ENCODE measurements around the gene PCSK9.

PCSK9 gene

DNA sequence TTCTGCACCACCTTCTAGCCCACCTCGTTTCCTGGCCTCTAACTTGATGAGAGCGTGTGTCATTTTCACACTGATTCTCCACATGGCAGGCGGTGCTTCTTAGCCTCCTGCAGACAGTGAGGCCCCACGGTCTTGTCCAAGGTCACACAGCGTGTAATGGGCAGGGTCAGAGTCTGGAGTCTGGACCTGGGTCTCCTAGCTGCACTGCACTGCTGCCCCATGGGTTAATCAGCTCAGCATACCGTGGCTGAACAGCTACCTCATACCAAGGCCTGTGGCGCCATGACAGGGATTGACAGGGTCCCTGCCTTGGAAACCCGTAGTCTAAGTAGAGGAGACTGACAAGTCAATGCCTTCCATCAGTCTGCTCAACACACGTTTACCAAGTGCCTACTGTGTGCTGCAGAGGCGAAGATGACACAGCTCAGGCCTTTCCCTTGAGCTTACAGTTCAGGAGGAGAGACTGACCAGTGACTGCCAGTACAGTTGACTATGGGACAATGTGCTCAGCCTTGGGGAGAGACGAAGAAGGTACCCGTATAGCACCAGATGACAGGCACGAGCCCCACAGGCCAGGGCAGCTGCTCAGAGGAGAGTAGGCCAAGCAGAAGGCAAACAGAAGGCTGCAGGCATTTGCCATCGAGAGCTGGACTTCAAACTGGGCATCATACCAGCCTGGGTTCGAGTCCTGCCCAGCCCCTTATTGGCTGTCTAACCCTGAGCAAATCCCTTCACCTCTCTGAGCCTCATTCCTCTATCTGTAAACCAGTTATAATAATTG lies 5.5 kb downstream of the PCSK9 start:
- DNase-seq = no peak

DNA sequence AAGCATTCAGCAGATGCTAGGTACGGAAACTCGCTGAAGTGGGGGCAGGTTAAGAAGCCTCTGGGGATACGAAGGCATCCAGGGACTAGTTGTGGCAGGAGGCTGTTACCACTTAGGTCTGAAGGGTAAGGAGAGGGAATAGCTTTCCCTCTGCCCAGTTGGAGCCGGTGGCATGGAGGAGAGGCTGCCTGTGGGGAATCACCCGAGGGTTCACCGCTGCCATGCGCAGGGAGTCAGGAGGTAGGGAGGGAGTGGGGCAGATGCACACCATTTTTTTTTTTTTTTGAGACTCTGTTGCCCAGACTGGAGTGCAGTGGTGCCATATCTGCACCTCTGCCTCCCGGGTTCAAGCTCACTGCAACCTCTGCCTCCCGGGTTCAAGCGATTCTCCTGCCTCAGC lies 6.1 kb downstream of the PCSK9 start:
- no peak for DNase-seq

DNA sequence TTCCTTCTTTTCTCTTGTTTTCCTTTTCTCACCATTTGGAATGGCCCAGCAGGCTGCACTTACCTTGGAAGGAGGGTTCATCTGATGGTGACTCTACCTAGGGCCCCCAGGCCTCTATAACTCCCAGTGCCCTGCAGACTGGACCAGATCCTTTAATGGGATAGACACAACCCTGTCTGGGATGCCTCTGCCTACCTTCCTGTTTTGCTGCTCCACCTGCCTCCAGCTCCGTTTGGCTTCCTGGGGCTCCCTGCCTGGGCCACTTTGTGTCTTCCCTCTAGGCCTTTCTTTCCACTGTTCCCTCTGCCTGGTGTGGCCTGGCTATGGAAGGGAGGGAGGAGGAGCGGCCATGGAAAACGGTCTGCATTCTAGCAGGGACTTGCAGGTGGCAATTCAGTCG lies 7.5 kb downstream of the PCSK9 start:
- DNase-seq = no peak

DNA sequence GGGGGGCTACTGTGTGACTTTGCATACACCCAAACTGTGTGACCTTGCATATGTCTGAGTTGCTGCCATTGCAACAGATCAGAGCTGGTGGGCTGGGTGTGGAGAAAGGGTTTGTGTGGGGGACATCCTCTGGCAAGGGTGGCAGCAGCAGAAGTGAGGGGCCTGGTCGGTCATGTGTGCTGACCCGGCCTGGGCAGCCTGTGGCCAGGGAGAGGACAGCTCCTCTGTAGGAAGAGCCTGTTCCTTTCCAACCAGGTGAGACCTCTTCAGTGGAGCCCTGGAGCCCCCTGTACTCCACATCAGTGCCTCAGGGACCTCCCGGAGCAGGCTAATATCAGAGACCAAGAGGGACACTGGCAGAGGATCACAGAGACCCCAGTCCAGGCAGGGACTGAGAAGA lies 8.3 kb downstream of the PCSK9 start:
- no peak for DNase-seq

DNA sequence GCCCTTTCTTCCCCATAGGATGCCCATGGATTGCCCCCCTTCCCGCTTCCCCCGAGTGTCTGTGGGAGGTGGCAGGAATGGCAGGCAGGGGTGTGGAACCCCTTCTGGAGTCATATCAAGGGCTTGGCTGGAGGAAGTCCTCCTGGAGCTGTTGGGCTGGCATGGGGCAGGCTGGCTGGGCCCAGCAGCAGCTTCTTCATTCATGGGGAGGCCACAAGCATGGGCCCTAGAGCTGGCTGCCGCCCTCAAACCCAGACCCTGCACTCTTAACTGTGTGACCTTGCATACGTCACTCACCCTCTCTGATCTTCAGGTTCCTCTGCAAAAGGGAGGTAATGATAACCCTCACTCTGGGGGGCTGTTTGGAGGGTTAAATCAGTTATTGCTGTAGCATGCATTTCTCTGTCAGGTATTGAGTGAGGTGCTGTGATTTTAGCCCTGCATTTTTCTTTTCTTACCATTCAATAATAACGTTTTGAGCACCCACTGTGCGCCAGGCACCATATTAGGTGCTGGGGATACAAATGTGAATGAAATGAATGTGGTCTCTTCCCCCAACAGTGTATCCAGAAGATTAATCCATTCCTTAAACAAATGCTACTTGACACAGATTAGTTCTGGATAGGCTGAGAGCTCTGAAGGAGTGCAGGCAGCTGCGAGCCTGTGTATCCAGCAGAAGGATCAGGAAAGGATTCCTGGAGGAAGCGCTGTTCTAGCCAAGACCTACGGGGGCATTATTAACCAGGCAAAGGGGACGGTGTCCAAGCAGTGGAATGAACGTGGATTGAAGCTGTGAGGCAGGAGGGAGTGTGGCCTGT lies 9.3 kb downstream of the PCSK9 start:
- no peak for DNase-seq

DNA sequence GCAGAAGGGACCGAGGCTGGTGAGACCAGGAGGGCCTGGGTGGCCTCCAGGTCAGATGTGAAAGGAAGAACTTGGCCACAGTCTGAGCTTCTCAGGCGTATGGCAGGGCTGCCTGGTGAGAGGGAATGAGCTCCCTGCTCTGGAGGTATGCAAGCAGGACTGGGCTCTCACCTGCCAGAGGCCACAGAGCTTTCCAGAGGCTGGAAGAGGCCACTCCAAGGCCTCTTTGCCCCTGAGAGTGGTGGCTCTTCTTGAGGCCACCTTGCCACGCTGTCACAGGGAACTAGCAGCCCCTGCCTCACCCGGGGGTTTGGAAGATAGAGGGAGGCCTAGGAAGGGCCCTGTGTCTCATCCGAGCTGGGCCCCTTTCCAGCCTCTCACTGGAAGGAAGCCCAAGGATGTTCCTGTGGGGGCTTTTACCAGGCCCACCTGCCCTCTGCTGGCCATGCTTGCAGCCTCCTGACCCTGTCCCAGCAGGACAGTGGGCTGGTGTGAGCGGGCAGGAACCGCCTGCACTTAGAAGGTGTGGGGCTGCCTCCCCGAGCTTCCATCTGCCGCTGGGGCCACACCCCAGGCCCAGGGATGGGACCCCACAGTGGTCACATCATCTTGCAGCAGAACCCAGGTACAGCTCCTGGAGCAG lies 10.0 kb downstream of the PCSK9 start:
- no peak for DNase-seq

DNA sequence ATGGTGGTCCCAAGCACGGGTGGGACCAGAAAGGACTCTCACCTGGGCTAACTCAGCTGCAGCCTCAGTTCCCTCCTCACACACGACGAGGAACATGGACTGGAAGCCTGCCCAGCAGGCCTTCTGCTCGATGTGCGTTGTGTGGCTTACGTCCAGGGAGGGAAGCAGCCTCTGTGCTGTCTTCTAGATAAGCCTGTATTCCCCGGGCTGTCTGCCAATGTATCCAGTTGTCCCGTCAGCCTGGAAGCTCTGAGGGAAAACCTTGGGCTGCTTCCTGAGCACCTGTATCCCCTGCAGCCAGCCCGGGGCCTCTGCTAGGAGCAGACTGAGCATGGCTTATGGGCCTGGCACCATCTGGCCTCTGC lies 10.5 kb downstream of the PCSK9 start:
- DNase-seq = no peak

DNA sequence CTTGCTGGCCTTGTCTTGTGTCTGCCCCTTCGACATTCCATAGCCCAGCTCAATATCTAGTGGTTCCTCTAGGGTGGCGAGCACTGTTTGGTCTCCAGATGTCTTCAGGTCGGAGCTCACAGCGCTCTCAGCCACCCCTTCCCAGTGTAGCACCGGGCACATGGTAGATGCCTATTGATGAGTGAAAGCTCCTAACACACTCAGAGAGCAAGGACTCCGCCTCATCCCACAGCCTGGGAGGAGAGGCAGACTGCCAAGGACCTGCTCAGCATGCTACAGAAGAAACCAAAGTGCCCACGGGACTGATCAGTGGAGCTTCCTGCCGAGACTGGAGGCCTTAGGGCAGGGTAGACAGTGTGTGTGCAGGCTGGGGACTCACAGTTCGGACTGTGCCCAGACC lies 10.9 kb downstream of the PCSK9 start:
- no peak for DNase-seq

DNA sequence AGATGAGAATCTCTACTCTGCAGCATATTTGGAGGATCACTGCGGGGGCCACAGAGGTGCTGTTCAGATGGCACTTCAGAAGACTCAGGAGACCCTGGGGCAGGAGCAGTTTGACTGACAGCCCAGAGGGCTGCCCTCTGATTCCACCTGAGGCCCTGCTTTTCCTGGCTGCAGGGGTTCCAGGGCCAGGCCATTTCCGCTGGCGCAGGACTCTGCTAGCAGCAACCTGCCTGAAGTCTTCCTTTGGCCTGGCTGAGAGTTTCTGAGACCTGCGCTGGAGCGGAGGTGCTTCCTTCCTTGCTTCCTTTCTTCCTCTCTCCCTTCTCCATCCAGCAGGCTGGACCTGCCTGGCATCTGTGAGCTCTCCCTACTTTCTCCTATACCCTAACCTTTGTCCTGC lies 11.8 kb downstream of the PCSK9 start:
- DNase-seq = no peak

DNA sequence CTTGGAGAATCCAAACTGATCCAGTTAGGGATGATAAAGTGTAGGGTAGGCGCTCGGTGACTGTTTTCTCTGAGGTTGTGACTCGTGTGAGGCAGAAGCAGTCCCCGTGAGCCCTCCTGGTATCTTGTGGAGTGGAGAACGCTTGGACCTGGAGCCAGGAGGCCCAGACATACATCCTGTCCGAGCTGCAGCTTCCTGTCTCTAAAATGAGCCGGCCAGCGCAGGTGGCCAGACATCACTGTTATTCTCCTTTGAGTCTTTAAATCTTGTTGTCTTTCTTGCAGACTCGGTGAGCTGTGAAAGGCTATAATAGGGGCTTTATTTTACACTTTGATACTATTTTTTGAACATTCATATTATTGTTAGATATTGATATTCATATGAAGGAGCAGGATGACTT lies 12.3 kb downstream of the PCSK9 start:
- DNase-seq = no peak

DNA sequence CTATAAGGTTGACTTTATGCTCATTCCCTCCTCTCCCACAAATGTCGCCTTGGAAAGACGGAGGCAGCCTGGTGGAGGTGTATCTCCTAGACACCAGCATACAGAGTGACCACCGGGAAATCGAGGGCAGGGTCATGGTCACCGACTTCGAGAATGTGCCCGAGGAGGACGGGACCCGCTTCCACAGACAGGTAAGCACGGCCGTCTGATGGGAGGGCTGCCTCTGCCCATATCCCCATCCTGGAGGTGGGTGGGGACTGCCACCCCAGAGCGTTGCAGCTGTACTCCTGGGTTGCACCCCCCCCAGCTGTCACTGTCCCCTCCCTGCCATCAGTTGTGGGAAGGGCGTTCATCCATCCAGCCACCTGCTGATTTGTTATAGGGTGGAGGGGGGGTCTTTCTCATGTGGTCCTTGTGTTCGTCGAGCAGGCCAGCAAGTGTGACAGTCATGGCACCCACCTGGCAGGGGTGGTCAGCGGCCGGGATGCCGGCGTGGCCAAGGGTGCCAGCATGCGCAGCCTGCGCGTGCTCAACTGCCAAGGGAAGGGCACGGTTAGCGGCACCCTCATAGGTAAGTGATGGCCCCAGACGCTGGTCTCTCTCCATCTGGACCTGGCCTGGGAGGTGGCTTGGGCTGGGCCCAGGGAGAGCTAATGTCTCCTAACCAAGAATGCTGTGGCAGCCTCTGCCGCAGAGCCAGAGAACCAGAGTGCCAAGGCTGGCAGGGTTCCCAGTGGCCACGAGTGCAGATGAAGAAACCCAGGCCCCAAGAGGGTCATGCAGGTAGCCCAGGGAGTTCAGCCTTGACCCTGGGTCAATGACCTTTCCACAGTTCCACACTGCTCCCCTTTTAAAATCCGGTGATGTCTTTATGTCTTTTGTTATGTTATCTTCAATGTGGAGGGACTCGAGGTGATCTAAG lies 13.1 kb downstream of the PCSK9 start:
- no peak for DNase-seq

DNA sequence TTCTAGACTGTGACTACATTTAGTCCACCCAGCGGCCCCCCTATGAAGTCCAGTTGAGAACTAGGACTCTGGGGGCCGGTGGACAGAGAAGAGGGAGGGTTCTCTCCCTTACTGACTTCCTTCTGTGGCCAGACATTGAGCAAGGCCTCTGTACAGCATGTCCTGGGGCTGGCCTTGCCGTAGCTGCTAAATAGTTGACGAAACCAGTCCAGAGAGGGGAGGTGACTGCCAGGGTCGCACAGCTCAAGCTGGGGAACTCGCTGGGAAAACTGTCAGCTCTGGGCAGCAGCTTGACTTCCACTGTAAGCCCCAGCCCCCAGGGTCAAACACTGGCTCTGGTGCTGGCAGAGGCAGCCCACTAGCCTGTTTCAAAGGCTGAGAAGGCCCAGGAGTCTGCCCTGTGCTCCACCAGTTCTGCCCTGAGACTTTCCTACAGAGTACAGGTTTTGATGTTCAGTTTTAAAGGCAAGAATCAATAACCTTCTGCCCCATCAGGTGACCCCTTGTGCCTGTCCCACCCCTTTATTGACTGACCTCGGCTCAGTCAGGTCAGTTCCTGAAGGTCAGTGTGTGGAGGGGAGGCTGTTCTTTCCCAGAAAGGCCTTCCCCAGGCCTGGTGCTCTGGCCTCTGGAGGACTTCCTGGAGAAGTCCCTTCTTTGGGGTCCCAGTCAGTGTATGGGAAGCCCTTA lies 14.1 kb downstream of the PCSK9 start:
- DNase-seq = no peak

DNA sequence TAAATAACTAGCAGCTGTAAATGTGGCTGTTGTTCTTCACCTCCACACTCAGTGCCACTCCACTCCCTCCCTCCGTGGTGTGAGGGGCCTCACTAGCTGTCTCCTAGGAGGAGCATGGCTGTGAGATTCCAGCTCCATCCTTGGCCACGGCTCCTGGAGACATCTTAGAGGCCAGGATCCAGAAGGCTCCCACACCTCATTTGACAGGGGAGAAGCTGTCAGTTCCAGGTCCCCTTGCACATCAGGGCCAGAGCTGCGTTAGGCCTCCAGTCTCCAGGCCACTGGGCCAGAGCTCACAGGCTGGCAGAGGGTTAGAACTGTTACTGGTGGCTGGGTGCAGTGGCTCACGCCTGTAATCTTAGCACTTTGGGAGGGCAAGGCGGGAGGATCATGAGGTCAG lies 15.0 kb downstream of the PCSK9 start:
- no peak for DNase-seq

DNA sequence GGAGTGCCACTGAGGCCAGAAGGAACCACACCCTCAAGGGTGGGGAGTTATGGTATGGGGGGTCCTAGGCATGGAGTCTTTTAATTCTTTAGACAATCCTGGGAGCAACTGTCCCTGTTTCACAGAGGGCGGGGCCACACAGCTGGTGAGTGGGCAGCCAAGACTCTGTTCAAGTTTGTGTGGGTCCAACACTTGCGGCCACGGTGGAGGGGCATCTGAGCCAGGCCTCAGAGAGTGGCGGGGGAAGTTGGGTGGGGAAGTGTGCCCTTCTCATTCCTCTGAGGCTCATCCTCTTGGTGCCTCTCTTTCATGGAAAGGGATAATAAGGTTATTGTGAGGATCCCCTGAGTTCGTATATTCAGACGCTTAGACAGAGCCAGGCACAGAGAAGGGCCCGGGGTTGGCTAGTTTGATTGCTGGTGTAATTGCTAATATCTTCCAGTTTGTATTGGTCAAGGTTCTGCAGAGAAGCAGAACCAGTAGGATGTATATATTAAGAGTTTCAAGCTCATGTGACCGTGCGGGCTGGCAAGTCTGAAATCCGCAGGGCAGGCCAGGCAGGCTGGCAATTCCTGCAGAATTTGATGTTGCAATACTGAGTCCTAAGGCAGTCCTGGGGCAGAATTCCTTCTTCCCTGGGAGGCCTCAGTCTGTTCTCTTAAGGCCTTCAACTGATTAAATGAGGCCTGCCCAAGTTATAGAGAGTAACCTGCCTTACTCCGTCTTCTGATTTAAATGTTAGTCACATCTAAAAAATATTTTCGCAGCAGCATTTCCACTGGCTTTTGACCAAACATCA lies 15.9 kb downstream of the PCSK9 start:
- DNase-seq = no peak

DNA sequence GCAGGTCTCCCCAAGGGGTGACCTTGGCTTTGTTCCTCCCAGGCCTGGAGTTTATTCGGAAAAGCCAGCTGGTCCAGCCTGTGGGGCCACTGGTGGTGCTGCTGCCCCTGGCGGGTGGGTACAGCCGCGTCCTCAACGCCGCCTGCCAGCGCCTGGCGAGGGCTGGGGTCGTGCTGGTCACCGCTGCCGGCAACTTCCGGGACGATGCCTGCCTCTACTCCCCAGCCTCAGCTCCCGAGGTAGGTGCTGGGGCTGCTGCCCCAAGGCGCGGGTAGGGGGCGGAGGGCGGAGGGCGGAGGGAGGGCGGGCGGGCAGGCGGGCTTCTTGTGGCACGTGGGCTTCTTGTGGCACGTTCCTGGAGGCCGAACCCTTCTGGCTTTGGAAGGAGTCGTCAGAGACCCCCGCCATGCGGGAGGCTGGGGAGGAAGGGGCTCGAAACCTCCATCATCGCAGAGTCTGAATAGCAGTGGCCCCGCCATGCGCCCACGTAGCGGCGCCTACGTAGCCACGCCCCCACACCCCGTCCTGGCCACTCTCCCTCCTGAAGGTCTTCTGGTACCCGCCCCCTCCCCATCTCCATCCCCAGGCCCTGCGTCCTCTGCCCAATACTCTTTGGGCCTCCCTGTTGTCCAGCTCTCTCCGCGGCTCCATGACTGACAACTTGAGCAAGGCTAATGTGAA lies 16.7 kb downstream of the PCSK9 start:
- DNase-seq = no peak

DNA sequence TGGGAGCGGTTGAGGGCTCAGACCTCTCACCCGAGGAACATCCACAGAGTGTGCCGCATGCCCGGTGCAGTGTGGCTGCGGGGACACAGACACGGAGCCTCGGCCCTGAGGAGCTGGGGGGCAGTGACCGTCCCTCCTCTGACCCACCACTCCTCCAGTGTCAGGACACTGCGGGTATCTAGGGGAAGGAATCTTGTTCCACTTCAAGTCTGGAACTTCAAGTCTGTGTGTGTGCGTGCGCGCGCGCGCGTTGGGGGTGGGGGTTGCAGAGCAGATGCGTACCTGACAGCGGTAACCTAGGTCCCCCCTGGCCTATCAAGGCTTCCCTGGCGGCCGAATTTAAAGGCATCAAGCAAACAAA lies 17.3 kb downstream of the PCSK9 start:
- no peak for DNase-seq

DNA sequence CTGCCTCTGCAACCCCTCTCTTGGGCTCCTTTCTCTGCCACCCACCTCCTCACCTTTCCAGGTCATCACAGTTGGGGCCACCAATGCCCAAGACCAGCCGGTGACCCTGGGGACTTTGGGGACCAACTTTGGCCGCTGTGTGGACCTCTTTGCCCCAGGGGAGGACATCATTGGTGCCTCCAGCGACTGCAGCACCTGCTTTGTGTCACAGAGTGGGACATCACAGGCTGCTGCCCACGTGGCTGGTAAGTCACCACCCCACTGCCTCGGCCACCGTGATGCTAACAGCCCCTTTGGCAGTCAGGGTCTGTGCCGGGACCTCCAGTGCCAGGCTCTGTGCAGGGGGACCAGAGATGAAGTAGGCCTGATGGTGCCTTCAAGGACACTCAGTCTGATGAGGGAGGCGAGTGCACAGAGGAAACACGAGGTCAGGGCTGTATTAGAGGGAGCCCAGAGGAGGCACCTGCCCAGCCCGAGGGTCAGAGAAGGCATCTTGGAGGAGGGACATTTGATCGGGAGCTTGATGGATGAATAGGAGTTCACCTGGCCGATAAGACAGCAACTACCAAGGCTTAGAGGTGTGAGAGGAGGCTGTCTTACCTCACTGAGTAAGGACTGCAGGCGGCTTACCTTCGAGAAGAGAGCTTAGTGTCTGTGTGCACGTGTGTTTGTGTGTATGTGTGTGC lies 18.1 kb downstream of the PCSK9 start:
- no peak for DNase-seq

DNA sequence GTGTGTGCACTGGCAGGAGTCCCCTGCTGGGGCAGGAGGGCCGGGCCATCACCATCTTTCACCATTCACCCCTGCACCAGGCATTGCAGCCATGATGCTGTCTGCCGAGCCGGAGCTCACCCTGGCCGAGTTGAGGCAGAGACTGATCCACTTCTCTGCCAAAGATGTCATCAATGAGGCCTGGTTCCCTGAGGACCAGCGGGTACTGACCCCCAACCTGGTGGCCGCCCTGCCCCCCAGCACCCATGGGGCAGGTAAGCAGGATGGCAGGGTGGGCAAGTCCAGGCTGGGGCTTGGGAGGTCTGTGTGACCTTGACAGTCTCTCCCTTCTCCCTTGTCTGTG lies 18.6 kb downstream of the PCSK9 start:
- no peak for DNase-seq

DNA sequence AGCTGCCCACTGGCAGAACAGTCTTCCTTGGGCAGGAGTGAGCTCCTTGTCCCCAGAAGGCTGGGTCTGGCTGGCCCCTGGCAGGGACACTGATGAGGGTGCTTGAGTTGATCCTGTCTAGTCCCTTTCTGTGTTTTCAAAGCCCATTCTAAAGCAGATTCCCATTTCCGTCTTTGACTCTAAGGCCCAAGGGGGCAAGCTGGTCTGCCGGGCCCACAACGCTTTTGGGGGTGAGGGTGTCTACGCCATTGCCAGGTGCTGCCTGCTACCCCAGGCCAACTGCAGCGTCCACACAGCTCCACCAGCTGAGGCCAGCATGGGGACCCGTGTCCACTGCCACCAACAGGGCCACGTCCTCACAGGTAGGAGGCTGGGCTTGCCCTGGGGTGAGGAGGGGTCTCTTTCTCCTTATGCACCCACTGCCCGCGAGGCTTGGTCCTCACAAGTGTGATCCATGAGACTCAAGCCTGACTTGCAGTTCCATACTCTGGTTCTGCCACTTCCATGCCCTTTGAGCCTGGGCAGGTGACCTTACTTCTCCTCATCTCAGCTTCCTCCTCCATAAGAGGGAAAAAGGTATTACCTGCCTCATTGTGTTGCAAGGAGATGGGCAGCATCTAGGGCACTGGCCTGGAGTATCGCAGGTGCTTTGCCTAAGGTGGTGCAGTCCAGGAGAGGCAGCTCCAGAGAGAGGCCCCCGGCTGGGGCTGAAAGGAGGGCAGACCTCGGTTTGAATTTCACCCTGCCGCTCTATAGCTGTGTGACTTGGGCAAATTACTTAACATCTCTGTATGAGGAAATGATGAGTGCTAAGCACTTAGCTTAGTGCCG lies 20.2 kb downstream of the PCSK9 start:
- DNase-seq = no peak

Data from stimulated activated CD4-positive, alpha-beta T cell treated with anti-CD3 and anti-CD28 coated beads, Interleukin-4, amount 100 ng/mL, for 24 hours (primary cell).